Panc1 (cell line): ENCODE results near the gene PIWIL4.

Experiments
- CTCF ChIP-seq: fragments of 450-650 bp; IDR thresholded peaks from 2 replicates; pipeline ENCODE4 v1.5.1; 2017; ENCODE audit warnings: mild to moderate bottlenecking
- POLR2AphosphoS5 ChIP-seq: IDR thresholded peaks from 2 replicates; pipeline ENCODE4 v1.6.1; 2012; ENCODE audit warnings: mild to moderate bottlenecking, low read depth, low read length, moderate library complexity
- REST ChIP-seq, 2 experiments: IDR thresholded peaks; 2 replicates each; pipeline ENCODE4 v1.6.1; 2011 to 2012; ENCODE audit warnings: low read depth in 2 of 2, control low read depth in 1 of 2, low read length in 1 of 2, mild to moderate bottlenecking in 1 of 2, moderate library complexity in 1 of 2; ENCODE audit not compliant: insufficient read depth in 1 of 2

- TF ChIP-seq CTCF: no peak
- TF ChIP-seq REST (IDR thresholded peaks at IDR 0.05; ENCODE audit: insufficient read depth in 1 of 2, low read depth in 2 of 2, low read length in 1 of 2): no peak
- TF ChIP-seq POLR2AphosphoS5: no peak
Measured at GRCh38 chr11:94545264-94546161, 21.7 kb upstream of the PIWIL4 start.
